NT2/D1 (cell line): ENCODE data around the gene AK8.

Source experiments
- SUZ12 ChIP-seq: IDR thresholded peaks from 2 replicates; pipeline ENCODE4 v1.6.1; 2011; ENCODE audit not compliant: insufficient read length, insufficient read depth; ENCODE audit errors: extremely low read depth
- YY1 ChIP-seq: IDR thresholded peaks from 2 replicates; pipeline ENCODE4 v1.6.1; 2011; ENCODE audit not compliant: insufficient read length, insufficient read depth
- ZNF274 ChIP-seq: IDR thresholded peaks from 2 replicates; pipeline ENCODE4 v1.6.1; 2011; ENCODE audit warnings: mild to moderate bottlenecking, low read depth, low read length

DNA sequence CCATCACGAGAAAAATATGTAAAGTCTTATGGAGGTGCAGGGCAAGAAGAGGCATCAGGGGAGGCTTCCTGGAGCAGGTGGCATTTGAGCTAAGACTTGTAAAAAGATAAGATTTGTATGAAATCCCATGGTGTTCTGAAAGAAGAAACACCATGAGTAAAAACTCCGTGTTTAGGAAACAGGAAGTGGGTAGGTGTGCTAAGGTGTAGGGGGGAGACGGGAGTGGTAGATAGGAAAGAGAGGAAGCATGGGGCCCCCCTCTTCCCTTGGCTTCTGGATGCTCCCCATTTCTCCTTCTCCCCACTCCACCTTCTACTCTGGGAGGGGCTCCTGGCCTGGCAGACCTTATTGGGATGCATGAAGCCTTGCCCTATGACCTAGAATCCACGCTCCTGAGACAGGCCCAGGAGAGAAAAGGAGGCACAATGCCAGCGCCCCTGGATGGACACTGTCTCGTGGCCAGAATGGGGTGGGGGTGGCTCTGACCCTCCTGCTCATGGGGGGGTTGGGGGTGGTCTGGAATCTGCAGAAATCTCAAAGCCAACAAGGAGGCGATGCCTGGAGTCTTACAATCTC lies 104.2 kb downstream of the AK8 start:
- TF ChIP-seq YY1 (no peak), SUZ12 (no peak), ZNF274 (no peak)
